ENCODE data around the gene HSPH1.

DNA sequence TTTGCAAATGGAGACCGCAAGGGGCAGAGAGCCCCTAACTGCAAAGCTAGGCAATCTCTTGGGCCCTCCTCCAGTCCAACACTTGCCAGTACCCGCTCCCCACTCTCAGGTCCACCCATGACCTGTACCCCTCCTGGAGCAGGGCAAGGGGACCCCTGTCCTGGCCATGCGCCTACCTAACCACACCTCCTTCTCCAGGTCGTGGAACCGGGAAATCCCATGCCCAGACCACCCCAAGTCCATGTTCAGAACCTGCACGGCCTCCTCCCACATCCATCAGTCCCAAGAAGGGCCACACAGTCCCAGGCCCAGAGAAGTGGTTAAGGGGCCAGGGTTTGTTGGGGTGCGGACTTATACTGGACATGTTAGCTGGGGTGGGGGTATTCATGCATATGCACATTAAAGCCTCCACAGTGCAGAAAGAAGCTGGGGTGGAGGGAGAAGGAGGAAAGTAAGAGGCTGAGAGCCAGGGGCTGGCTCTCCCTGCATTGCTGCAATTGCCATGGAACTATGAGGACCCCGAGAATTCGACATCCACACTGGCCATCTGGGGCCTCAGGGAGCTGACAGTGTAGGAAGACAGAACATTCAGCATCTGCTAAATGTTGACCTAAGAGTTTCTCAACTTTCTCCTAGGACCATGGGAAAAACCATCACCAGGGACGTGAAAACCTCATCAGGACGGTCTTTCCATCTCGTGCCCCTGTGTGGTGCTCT lies 39.0 kb downstream of the HSPH1 start:
- TF ChIP-seq, protein P1, sequence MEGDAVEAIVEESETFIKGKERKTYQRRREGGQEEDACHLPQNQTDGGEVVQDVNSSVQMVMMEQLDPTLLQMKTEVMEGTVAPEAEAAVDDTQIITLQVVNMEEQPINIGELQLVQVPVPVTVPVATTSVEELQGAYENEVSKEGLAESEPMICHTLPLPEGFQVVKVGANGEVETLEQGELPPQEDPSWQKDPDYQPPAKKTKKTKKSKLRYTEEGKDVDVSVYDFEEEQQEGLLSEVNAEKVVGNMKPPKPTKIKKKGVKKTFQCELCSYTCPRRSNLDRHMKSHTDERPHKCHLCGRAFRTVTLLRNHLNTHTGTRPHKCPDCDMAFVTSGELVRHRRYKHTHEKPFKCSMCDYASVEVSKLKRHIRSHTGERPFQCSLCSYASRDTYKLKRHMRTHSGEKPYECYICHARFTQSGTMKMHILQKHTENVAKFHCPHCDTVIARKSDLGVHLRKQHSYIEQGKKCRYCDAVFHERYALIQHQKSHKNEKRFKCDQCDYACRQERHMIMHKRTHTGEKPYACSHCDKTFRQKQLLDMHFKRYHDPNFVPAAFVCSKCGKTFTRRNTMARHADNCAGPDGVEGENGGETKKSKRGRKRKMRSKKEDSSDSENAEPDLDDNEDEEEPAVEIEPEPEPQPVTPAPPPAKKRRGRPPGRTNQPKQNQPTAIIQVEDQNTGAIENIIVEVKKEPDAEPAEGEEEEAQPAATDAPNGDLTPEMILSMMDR (optimal IDR thresholded peaks at IDR 0.05 in 1 of 3, IDR thresholded peaks at IDR 0.05 in 1 of 3, conservative IDR thresholded peaks at IDR 0.05 in 1 of 3; ENCODE audit: extremely low read depth in 1 of 3, insufficient read depth in 2 of 3, low read length in 3 of 3), result no peak
- no peak for TF ChIP-seq EZH2 (IDR thresholded peaks at IDR 0.05; ENCODE audit: low read length)
